HG02973 (cell line): ENCODE results near the gene BTN3A1.
"Not testable (repeated sequence)": the region's sequence is repeated elsewhere in the genome, so short reads cannot be mapped to it uniquely, and the experiment has no call there.

ENCODE experiments used
- ATAC-seq: cut with Tn5 transposase; IDR thresholded peaks from one replicate; pipeline ENCODE4 v1.9.1; 2021; ENCODE audit warnings: moderate library complexity; ENCODE audit not compliant: unreplicated experiment

Gene BTN3A1

DNA sequence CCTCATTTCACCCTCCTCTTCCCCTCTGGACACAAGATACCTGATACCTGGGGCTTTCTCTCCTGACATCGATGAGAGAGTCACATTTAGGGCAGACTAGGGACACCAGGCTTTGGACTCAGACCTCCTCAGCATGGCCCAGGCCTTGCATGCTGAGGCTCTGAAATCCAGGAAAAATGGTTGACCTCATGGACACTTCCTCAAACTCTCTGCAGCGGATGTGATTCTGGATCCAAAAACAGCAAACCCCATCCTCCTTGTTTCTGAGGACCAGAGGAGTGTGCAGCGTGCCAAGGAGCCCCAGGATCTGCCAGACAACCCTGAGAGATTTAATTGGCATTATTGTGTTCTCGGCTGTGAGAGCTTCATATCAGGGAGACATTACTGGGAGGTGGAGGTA lies 10.9 kb downstream of the BTN3A1 start:
- ATAC-seq = no peak

DNA sequence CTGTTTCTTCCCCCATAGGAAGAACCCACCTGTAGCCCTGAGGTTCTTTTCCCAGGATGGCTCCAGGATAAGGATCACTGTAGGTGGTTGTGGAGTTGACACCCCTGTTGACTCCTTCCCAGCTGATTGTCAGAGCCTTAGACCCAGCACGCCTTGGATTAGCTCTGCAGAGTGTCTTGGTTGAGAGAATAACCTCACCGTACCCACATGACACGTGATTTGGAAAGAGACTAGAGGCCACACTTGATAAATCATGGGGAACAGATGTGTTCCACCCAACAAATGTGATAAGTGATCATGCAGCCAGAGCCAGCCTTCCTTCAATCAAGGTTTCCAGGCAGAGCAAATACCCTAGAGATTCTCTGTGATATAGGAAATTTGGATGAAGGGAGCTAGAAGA lies 12.2 kb downstream of the BTN3A1 start:
- ATAC-seq = no peak

DNA sequence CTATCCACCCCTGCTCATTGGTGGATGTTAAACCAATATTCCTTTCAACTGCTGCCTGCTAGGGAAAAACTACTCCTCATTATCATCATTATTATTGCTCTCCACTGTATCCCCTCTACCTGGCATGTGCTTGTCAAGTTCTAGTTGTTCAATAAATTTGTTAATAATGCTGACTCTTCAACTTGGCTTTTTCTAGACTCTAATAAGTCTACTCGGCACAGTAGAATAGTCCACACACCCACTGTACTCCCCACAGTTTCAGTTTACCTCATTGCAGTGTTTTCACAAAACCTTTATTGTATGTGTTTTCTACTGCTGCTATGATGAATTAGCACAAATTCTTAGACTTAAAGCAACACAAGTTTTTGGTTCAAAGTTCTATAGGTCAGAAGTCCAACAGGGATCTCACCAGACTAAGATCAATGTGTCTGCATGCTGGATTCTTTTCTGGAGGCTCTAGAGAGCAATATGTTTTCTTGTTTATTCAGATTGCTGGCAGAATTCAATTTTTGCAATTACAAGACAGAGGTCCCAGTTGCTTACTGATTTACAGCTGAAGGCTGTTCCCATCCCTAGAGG lies 13.1 kb downstream of the BTN3A1 start:
- ATAC-seq = no peak

DNA sequence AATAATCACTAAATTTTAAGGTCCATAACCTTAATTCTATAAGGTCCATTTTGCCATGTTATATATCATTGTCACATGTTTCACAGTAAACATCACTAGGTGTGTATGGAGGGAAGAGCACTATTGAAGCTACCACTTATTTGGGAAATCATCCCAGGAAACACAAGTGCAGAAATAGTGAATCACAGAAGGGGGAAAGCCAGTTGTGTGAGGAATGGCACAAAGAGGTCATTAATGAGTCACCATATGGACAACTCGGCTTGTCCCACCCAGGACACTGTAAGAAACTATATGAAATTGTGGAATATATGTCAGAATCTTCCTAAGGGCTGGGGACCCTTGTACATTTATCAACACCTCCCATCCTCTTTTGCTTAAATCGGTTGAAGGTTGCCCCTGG lies 13.7 kb downstream of the BTN3A1 start:
- ATAC-seq = no peak

DNA sequence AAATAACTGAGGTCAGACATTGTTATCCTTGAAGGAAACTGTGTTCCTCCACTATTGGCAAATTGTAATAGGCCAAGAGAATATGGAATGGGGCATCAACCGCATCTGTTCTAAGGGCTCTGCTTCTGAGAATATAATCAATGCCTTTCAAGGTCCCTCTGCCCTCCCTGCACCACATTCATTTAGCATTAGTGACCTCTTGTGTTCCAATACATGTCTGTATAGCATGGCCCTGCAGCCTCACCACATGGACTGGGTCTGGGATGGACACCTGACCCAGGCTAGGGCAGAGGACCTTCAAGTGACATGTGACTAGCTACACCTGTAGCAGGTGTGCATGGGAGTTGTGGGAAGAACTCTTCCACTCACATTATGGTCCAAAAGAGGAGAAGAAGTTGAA lies 14.2 kb downstream of the BTN3A1 start:
- ATAC-seq = no peak

DNA sequence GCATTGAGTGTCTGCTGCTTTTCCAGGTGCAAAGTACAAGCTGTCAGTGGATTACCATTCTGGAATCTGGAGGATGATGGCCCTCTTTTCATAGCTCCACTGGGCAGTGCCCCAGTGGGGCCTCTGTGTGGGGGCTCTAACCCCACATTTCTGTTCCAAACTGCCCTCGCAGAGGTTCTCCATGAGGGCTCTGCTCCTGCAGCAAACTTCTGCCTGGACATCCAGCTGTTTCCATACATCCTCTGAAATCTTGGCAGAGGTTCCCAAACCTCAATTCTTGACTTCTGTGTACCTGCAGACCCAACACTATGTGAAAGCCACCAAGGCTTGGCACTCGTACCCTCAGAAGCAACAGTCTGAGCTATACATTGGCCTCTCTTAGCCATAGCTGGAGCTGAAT lies 16.0 kb downstream of the BTN3A1 start:
- not testable (repeated sequence) for ATAC-seq

DNA sequence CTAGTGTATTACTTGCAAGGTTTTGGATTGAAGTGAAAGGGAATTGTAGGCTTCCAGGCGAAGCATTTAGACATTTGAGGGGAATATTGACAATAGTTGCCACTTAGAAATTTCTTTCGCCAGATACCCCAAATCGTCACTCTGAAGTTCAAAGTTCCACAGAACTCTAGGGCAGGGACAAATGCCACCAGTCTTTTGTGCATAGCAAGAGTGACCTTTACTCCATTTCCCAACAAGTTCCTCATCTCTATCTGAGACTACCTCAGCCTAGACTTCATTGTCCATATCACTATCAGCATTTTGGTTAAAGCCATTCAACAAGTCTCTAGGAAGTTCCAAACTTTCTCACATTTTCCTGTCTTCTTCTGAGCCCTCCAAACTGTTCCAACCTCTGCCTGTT lies 16.7 kb downstream of the BTN3A1 start:
- not testable (repeated sequence) for ATAC-seq

DNA sequence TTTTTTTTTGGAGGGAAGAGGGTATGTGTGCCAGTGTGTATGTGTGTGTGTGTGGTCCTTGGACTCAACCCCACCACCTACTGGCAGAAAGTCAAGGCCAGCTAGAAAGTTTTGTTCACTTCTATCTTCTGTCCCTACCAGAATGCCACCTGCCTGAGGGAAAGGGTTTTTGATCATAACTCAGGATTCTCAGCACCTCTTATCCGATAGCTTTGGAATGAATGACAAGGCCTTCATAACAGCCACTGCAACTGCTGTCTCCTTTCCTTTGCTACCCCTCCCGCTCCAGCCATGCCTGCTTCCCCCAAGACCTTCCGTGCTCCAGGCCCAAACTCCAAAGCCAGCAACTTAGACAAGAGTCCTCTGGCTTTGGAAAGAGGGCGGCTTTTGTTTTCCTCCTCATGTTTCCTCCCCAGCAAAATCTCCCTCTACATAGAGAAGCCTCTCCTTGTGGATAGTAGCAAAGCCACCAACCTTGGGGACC lies 18.7 kb downstream of the BTN3A1 start:
- no peak for ATAC-seq

DNA sequence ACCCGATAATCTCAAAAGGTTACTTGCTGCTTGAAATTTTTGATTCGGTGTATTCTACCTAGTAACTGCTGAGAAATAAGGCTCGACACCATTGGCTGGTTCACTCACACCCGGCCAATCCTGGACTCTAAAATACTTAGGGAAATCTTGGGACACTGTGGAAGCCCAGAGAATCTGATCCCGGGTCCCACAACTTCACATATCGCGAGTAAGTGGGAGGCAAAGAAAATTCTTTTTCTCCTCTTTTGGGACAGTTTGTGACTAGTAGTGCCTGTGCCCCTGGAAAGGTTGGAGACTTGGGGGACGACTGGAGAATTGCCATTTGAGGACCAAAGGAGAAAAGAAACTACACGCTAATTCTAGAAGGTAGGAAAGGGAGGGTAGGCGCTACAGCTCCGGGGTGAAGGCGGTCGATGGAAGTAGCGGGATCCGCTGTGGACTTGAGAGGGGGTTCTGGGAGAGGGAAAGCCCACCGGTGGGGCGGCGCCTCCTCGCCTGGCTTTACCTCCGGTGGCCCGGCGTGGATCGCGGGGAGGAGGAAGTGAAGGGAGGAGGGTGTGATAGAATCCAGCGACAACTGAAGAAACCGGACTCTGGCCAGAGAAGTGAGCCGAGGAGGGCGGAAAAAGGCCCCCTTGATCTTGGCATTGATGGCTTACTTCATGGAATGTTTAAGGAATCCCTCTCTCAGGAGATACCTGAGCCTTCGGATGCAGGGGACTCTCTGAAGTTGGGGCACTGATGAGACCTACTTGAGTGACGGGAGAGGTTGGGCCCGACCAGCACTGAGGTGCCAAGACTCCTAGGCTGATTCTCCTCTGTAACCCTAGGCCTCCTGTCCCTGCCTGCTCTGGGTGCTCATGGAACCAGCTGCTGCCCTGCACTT lies 19.4 kb downstream of the BTN3A1 start:
- peak; percentile 86 for ATAC-seq

DNA sequence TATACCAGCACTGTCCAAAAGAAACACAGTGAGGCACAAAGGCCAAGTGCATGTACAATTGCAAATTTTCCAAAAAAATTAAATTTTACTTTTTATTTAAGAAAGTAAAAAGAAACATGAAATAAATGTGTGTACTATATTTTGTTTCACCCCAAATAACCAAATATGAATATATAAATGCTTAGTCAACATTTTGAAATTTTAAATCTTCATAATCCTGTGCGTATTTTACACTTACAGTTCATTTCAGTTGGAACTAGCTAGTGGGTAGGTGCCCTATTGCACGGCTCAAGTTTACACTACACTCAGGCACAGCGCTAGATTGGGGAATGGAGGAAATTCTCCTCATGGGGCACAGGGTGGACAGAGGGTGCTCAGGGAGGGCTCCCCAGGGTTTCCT lies 20.3 kb downstream of the BTN3A1 start:
- ATAC-seq = no peak

DNA sequence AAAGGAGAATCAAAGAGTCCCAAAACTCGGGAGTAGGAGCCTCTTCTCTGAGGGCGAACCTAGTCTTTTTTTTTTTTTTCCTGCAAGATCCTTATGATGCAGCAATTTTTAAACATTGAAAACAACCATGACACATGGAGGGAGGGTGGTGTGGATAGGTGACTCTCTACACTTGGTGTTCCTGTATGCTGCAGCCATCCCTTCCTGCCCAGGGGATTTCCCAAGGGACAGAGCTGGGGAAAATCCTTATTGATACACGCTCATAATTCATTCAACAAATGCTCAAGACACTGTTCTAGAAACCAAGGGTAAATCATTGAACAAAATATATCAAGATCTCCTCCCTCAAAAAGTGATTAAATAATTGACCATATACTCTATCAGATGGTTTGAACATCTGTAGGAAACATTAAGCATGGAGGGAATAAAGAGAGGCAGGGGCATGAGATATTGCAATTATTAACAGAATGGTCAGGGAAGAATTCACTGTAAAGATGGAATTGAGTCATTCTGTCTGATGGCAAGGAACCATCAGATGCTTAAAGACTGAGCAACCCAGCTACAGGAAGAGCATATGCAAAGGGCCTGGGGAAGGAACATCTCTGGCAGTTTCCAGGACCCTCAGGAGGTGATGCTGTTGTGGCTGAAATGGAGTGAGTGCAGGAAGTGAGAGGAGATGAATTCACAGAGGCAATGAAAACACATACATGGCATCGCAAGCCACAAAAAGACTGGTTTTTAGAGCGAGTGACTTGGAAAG lies 24.8 kb downstream of the BTN3A1 start:
- ATAC-seq = no peak

DNA sequence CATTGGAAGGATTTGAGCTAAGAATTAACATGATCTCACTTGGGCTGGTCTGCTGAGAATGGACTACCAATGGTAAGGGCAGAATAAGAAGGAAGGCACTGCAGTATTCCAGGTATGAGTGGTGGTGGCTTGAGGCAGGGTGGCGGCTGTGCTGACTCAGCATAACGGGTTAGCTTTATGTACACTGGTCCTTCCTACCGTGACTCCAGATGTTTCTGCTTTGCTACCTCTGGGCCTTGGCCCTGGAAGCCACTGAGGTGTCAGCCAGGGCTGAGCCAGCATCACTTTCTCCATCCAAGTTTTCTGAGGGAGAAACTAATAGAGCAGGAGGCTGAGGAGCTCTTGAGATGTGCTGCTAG lies 25.4 kb downstream of the BTN3A1 start:
- ATAC-seq = no peak

DNA sequence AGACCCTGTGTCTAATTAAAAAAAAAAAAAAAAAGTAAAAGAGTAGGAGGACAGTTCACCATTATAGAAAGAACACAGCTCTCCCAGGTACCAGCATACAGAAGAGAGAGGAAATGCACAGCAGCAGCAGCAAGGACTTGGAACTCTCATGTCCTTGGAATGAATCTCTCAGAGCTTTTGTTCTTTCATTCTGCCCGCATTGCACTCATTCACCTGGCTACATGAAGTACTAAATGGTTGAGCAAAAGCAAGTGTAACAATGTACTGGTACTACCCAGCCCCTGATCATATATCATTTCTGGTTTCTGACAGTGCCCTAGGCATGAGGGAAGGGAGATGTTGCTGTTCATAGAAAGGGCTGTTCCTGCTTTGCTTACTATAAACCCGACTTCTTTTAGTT lies 26.1 kb downstream of the BTN3A1 start:
- ATAC-seq = no peak

DNA sequence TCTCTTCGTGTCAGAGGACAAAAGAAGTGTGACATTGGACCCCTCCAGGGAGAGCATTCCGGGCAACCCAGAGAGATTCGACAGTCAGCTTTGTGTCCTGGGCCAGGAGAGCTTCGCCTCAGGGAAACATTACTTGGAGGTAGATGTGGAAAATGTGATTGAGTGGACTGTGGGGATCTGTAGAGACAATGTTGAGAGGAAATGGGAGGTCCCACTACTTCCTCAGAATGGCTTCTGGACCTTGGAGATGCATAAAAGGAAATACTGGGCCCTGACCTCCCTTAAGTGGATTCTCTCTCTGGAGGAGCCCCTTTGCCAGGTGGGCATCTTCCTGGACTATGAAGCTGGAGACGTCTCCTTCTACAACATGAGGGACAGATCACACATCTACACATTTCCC lies 28.7 kb downstream of the BTN3A1 start:
- no peak for ATAC-seq

DNA sequence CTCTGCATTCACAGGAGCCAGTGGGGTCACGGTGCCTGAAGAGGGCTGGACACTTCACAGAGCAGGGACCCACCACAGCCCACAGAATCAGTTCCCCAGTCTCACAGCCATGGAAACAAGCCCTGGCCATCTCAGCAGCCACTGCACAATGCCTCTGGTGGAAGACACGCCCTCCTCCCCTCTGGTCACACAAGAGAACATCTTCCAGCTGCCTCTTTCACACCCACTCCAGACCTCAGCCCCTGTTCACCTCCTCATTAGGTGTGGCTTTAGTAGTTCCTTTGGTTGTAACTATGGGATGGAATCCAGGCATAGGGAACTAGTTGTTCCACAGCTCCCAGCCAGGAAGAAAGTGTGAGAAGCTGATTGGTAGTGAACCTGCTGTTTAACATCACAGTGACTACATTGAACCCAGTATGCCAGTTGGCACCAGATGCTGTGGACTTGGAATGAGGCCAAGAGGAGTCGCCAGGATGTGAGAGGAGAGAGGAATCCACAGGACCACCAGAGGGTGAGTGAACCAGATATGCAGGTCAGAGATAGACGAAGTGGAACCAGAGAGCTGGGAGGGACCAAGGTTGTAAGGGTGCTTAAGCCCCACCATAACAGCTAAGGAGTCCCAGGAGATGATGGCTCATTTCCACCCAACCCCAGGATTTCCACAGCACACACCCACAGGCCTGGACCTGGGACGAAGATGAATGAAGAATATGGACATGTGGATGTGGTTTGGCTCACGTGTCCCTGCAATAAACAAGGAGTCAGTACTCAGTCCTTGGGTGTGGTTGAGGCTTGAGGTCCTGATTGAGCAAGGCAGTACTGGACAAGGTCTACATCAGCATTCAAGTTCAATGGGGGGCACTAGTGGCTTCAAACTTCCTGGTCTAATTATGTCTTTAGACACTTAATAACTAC lies 29.4 kb downstream of the BTN3A1 start:
- no peak for ATAC-seq

DNA sequence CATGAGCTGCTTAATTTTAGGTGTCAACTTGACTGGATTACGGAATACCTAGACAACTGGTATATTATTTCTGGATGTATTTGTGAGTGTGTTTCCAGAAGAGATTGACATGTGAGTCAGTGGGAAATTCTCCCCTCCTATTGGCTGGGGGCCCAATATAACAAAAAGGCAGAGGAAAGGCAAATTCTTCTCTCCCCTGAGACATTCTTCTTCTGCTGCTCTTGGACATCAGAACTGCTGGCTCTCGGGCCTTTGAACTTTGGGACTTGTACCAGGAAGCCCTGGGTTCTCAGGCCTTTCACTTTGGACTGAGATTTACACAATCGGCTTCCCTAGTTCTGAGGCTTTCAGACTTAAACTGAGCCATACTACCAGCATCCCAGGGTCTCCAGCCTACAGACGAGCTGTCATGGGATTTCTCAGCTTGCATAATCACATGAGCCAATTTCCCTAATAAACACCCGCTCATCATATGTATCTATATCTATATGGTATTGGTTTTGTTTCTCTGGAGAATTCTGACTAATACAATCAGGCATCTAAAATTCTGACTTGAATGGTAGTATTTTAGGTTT lies 30.6 kb downstream of the BTN3A1 start:
- no peak for ATAC-seq

DNA sequence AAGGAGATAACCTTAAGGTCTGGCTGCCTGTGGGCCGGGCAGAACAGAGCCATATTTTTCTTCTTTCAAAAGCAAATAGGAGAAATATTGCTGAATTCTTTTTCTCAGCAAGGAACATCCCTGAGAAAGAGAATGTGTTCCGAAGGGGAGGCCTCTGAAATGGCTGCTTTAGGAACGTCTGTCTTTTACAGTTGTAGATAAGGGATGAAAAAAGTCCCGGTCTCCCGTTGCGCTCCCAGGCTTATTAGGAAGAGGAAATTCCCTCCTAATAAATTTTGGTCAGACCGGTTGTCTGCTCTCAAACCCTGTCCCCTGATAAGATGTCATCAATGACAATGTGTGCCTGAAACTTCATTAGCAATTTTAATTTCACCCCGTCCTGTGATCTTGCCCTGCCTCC lies 31.6 kb downstream of the BTN3A1 start:
- not testable (repeated sequence) for ATAC-seq

DNA sequence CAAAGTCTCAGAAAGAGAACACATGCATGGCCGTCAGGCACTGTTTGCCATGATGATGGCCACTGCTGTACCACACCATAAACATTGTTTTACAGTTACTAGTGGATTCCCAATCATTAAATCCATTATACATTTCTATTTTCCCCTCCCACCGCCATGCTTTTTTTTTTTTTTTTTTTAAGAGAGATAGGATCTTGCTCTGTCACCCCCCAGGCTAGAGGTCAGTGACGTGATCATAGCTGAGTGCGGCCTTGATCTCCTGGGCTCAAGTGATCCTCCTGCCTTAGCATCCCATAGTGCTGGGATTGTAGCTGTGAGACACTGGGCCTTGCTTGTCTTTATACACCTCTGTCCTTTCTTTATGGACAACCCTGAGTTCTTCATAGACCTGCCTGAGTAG lies 33.9 kb downstream of the BTN3A1 start:
- ATAC-seq = no peak

DNA sequence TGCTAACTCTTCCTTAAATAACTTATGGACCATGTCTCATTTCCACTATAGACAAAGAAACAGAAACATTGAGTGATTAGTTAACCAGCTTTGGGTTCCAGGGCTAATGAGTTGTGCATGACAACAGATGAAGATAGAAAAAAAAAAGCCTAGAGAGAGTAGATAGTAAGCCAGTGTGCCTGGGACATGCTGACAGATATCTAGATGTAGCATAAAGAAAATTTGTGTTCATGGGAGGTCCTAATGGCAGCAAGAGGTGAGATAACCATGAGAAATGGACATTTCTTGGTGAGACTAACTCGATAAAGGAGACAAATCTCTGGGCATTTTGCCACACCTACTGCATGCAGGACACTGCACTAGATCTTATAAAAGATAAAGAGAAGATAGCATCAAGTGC lies 35.5 kb downstream of the BTN3A1 start:
- ATAC-seq = no peak

DNA sequence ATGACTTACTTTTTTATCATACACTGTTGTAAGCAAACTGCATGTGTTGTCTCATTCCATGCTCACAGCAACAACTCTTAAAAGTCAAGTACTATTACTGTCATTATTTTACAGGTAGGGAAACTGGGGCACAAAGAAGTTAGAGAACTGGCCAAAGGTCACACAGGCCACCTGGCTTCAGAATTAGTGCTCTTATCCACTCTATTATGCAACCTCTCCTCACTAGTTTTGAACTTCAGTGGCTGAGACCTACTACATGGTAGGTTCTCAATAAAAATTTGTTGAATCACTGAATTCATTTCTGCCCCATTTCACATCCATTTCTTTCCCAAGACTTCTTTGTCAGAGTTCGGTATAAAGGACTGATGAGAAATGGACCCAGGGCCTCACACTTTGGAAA lies 35.9 kb downstream of the BTN3A1 start:
- no peak for ATAC-seq
